Fibroblast of lung (primary cell): ENCODE measurements around the gene TC2N. TPM values are rescaled to one million over a fixed set of nuclear protein-coding genes. Genes with fewer than 3 reads are reported as not detected.

Source experiments
- DNase-seq, 2 donors: peaks; one replicate each; pipeline versions ENCODE4 v3.0.0 to v3.0.0-alpha.2; 2010; ENCODE audit warnings: low read depth in 2 of 2
- H2AFZ ChIP-seq: 2 replicates; pipeline ENCODE4 v1.5.1; 2012; ENCODE audit warnings: low read length, control low read depth, inconsistent platforms
- H3K27ac ChIP-seq: 2 replicates; pipeline ENCODE4 v1.5.1; 2011; ENCODE audit warnings: low read length, control low read depth; ENCODE audit not compliant: insufficient read depth
- H3K27me3 ChIP-seq: 2 replicates; pipeline ENCODE4 v1.5.1; 2011; ENCODE audit warnings: mild to moderate bottlenecking, low read length; ENCODE audit not compliant: control insufficient read depth, insufficient read depth
- H3K36me3 ChIP-seq: 2 replicates; pipeline ENCODE4 v1.5.1; 2011; ENCODE audit warnings: low read length; ENCODE audit not compliant: control insufficient read depth, insufficient read depth
- H3K4me1 ChIP-seq: 2 replicates; pipeline ENCODE4 v1.5.1; 2011; ENCODE audit warnings: low read length; ENCODE audit not compliant: control insufficient read depth, insufficient read depth; ENCODE audit errors: extremely low read depth
- H3K4me2 ChIP-seq: 2 replicates; pipeline ENCODE4 v1.5.1; 2011; ENCODE audit warnings: low read length, control low read depth; ENCODE audit not compliant: insufficient read depth; ENCODE audit errors: extremely low read depth
- H3K4me3 ChIP-seq, 4 experiments: fragments of 200-600 bp in 1 of 4; sonication (generic) in 1 of 4; replicated peaks in 1 of 4; 2 replicates each; pipeline ENCODE4 v1.5.1; 2011 to 2016; ENCODE audit warnings: low read length in 4 of 4, low read depth in 3 of 4, mild to moderate bottlenecking in 3 of 4, control low read depth in 2 of 4, inconsistent platforms in 1 of 4, mixed read lengths in 1 of 4; ENCODE audit not compliant: insufficient read depth in 1 of 4; ENCODE audit errors: control extremely low read depth in 1 of 4
- H3K79me2 ChIP-seq: 2 replicates; pipeline ENCODE4 v1.5.1; 2012; ENCODE audit warnings: mild to moderate bottlenecking, low read length, inconsistent platforms; ENCODE audit not compliant: control insufficient read depth, insufficient read depth
- H3K9ac ChIP-seq: 2 replicates; pipeline ENCODE4 v1.5.1; 2011; ENCODE audit warnings: mild to moderate bottlenecking, low read length, control low read depth; ENCODE audit not compliant: insufficient read depth
- H3K9me3 ChIP-seq: 2 replicates; pipeline ENCODE4 v1.5.1; 2012; ENCODE audit warnings: low read depth, low read length; ENCODE audit not compliant: control insufficient read depth, insufficient read depth
- H4K20me1 ChIP-seq: 2 replicates; pipeline ENCODE4 v1.5.1; 2011; ENCODE audit warnings: low read length; ENCODE audit not compliant: control insufficient read depth, insufficient read depth; ENCODE audit errors: extremely low read depth
- CTCF ChIP-seq, 2 donors: IDR thresholded peaks in 1 of 2; conservative IDR thresholded peaks in 1 of 2; 1 replicate in 1 of 2; 2 replicates in 1 of 2; pipeline ENCODE4 v1.5.1; 2011 to 2012; ENCODE audit warnings: low read length in 2 of 2, control low read depth in 1 of 2, inconsistent platforms in 1 of 2, low read depth in 1 of 2, mild to moderate bottlenecking in 1 of 2
- EZH2 ChIP-seq: IDR thresholded peaks from 2 replicates; pipeline ENCODE4 v1.5.1; 2012; ENCODE audit warnings: low read length, control low read depth, mild to moderate bottlenecking; ENCODE audit errors: missing control alignments
- polyA minus RNA-seq: library from RNA; depleted of rRNA, polyadenylated mRNA; stranded (reverse); fragments of >200 nt; gene quantifications from 2 replicates; pipeline ENCODE4 v1.2.3, GENCODE V29; 2011; ENCODE audit warnings: low replicate concordance
- polyA plus RNA-seq, 2 donors: library from polyadenylated mRNA; depleted of rRNA in 1 of 2; stranded (reverse) in 1 of 2; unstranded in 1 of 2; fragments of >200 nt; gene quantifications; 2 replicates each; pipeline ENCODE4 v1.2.1, GENCODE V29; 2011 to 2012; ENCODE audit warnings: missing spikeins in 1 of 2
- total RNA-seq: library from RNA; depleted of rRNA; stranded (reverse); fragments of >200 nt; gene quantifications from 2 replicates; pipeline ENCODE4 v1.2.1, GENCODE V29; 2014

TC2N gene
- total RNA-seq (0.26 and 0.83 TPM in 2 replicates), polyA plus RNA-seq (0.09 and 0.19 TPM in 2 replicates), polyA minus RNA-seq (2.2 TPM in 1 of 2 replicates, not detected in the other)
- 0.14 and 0.20 TPM in 2 replicates for polyA plus RNA-seq (2012)

GRCh38 chr14:91867316-91867988 is at the start of gene TC2N:
Gene TC2N, minus strand, starts transcription at chr14:91867536. Its CDS starts 53,767 bp downstream, at chr14:91813769.
- no peak for DNase-seq
- H4K20me1 ChIP-seq, result no peaks in the 10 kb centered on the region
- TF ChIP-seq CTCF (conservative IDR thresholded peaks at IDR 0.05 in 1 of 2, IDR thresholded peaks at IDR 0.05 in 1 of 2; ENCODE audit: low read depth in 1 of 2, low read length in 2 of 2) (no peak), EZH2 (no peak)
- H3K79me2 ChIP-seq, result no peaks in the 10 kb centered on the region
- H3K4me2 ChIP-seq, result no peak within 1 kb of the TSS
- H2AFZ ChIP-seq, result no peak within 1 kb of the TSS
- no peaks in the 10 kb centered on the region for H3K9me3 ChIP-seq
- no peak within 1 kb of the TSS for H3K4me3 ChIP-seq
- H3K9ac ChIP-seq, result no peak within 1 kb of the TSS
- peaks cover 3% of the 10 kb centered on the region for H3K4me1 ChIP-seq
- H3K27me3 ChIP-seq, result no peaks in the 10 kb centered on the region
- no peak within 1 kb of the TSS for H3K27ac ChIP-seq
- no peaks in the 10 kb centered on the region for H3K36me3 ChIP-seq

GRCh38 chr14:91912035-91912434 is 44.7 kb upstream of the TC2N start:
- no peak overlapping the region for H2AFZ ChIP-seq
- no peaks in the 10 kb centered on the region for H3K9me3 ChIP-seq
- DNase-seq, result no peak
- no peak overlapping the region for H3K4me2 ChIP-seq
- no peak overlapping the region for H3K9ac ChIP-seq
- H3K79me2 ChIP-seq, result no peaks in the 10 kb centered on the region
- no peaks in the 10 kb centered on the region for H3K36me3 ChIP-seq
- no peak overlapping the region for H3K27ac ChIP-seq
- H3K4me3 ChIP-seq, result no peak overlapping the region
- H3K4me1 ChIP-seq, result no peaks in the 10 kb centered on the region
- no peaks in the 10 kb centered on the region for H4K20me1 ChIP-seq
- TF ChIP-seq EZH2 (no peak), CTCF (conservative IDR thresholded peaks at IDR 0.05 in 1 of 2, IDR thresholded peaks at IDR 0.05 in 1 of 2; ENCODE audit: low read depth in 1 of 2, low read length in 2 of 2) (no peak)
- H3K27me3 ChIP-seq, result no peaks in the 10 kb centered on the region

- no peak overlapping the region for H2AFZ ChIP-seq
Observed at GRCh38 chr14:91911474-91912032, 44.2 kb upstream of the TC2N start.

More at GRCh38 chr14:91911474-91912032, 44.2 kb upstream of the TC2N start:
- H3K4me3 ChIP-seq, result no peak overlapping the region
- peak; percentile 40 to 64 for DNase-seq
- H3K79me2 ChIP-seq, result no peaks in the 10 kb centered on the region
- H3K4me1 ChIP-seq, result no peaks in the 10 kb centered on the region
- no peak for TF ChIP-seq EZH2
- peak; percentile 54 to 57 for TF ChIP-seq CTCF (conservative IDR thresholded peaks at IDR 0.05 in 1 of 2, IDR thresholded peaks at IDR 0.05 in 1 of 2; ENCODE audit: low read depth in 1 of 2, low read length in 2 of 2)
- H3K9ac ChIP-seq, result no peak overlapping the region
- no peak overlapping the region for H3K27ac ChIP-seq
- no peaks in the 10 kb centered on the region for H3K27me3 ChIP-seq
- H3K36me3 ChIP-seq, result no peaks in the 10 kb centered on the region
- H3K4me2 ChIP-seq, result no peak overlapping the region
- H4K20me1 ChIP-seq, result no peaks in the 10 kb centered on the region
- H3K9me3 ChIP-seq, result no peaks in the 10 kb centered on the region
